ENCODE results near the gene ZBTB38.

Gene ZBTB38, protein sequence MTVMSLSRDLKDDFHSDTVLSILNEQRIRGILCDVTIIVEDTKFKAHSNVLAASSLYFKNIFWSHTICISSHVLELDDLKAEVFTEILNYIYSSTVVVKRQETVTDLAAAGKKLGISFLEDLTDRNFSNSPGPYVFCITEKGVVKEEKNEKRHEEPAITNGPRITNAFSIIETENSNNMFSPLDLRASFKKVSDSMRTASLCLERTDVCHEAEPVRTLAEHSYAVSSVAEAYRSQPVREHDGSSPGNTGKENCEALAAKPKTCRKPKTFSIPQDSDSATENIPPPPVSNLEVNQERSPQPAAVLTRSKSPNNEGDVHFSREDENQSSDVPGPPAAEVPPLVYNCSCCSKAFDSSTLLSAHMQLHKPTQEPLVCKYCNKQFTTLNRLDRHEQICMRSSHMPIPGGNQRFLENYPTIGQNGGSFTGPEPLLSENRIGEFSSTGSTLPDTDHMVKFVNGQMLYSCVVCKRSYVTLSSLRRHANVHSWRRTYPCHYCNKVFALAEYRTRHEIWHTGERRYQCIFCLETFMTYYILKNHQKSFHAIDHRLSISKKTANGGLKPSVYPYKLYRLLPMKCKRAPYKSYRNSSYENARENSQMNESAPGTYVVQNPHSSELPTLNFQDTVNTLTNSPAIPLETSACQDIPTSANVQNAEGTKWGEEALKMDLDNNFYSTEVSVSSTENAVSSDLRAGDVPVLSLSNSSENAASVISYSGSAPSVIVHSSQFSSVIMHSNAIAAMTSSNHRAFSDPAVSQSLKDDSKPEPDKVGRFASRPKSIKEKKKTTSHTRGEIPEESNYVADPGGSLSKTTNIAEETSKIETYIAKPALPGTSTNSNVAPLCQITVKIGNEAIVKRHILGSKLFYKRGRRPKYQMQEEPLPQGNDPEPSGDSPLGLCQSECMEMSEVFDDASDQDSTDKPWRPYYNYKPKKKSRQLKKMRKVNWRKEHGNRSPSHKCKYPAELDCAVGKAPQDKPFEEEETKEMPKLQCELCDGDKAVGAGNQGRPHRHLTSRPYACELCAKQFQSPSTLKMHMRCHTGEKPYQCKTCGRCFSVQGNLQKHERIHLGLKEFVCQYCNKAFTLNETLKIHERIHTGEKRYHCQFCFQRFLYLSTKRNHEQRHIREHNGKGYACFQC (N-terminal part only)

DNA sequence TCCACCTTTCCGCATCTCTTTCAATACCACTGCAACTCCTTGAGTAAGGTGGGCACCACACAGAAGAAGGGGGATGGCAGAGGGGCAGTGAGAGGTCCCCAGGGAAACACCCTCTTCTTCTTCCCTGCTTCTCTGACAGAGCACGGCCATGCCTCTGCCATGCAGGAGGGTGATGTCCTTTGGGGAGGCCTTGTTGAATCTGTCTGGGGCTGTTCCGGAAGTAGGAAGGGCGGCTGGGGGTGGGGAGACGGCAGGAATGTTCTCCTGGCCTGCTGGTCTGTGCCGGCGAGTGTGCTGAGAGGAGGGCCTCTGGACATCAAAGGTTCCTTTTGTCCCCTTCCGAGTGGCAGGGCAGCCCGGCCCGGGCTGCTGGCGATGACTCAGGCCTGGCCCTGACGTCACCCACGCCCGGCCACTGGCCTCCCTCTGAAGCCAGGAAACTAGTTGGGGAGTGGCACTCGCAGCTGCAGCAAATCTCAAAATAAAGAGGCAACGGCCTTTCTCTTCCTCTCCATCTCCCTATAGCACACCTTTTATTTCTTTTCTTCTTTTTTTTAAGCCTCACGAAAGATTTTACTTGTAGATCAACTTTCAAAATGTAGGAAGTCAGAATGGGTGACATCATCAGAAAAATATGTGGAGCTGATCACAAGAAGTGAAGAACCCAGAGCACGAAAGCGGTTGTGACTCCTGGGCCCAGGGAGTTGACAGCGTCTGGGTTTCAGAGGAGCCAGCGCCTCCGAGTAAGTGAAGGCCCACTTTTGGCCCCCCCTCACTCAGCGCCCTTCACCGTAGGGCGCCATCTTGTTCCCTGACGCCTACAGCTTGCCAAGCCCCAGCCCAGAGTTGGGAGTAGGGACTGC lies at the start of gene ZBTB38:
TSS of gene ZBTB38 (plus strand) at position 443 of the 863 bp plus-strand sequence. CDS start 73,885 bp downstream, outside the sequence.
- DNase-seq (ENCODE audit: low read depth in 2 of 2), result no peak

DNA sequence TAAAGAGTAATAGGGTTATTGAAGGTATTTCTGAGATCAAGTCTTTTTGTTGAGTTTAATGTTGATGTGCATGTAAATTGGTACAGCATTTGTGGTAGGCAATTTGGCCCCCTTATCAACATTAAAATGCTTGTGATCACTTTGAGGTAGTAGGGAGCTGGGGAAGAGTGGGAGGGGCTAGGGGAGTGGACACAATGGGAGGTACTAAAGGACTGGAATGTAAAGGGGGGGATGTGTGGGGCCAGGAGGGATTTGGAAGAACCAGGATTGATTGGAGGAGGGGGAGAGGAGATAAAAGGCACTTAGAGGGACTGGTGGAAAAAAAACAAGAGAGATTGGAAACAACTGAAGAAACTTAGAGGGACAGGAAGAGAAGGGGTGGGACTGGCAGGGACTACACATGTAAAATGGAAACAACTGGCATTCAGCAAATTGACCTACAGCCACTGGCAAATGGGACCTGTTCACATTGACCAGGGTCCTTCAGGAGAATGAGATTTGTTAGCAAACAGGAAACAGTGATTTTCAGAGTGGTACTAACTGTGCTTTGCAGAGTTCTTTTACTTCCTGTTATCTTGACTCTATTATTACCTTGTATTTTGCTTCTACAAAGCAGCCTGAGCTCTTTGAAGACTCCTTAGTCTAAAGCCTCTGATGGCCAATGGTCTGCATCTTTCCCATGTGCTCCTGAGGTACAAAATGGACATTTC lies 47.8 kb upstream of the ZBTB38 start:
- no peak for DNase-seq (ENCODE audit: low read depth in 2 of 2)

DNA sequence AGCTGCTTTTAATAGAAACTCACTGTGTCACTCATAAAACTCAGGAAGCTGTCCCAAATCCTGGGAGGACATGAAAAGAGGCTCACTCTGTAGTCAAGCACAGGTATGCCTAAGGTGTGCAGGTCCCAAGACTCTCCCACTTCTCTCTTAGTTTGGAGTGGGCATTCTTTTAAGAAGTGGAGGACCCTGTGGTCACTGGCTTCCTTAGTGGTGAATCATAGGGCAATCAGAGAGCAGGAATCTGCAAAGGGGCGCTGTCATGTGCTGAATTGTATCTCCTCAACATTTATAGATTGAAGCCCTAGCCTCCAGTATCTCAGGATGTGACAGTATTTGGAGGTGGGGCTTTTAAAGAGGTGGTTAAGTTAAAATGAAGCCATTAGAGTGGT lies 47.2 kb upstream of the ZBTB38 start:
- DNase-seq (ENCODE audit: low read depth in 2 of 2), result no peak

- no peak for DNase-seq (ENCODE audit: low read depth in 2 of 2)
Observed at GRCh38 chr3:141323936-141324704, 44.2 kb upstream of the ZBTB38 start.

DNA sequence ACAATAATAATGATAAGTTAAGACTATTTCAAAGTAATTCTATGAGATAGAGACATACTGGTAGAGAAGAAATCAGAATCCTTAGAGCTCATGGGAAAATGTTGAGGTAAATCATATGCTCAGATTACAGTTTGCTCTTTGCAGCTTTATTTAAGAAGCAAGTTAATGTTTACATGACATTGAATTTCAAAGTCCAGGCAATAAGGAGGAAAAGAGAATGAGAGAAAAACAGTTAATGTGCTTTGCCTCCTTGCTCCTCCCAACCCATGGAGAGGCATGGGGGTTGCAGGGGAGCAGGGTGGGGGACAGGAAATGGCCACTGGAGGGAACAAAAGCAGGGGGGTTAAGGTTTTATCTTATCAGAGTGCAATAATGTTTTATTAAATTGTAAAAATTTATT lies 42.2 kb upstream of the ZBTB38 start:
- no peak for DNase-seq (ENCODE audit: low read depth in 2 of 2)

DNA sequence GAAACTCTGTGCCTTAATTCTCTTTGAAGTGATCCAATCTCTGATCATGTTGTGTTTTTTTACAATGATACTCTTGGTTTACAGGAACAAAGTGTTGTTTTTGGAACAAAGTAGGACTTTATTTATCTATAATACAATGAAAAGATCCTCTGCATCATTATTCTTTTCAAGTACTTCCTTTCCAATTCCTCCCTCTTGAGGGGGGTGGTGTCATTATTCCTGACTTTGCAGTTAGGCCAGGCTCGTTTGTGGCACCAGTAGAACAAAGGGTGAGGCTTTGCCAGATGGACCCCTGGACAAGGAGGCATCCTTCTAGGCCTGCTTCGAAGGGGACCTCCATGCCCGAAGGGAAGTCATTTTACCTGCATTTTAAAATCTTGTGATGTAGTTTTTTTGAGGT lies 41.7 kb upstream of the ZBTB38 start:
- no peak for DNase-seq (ENCODE audit: low read depth in 2 of 2)

DNA sequence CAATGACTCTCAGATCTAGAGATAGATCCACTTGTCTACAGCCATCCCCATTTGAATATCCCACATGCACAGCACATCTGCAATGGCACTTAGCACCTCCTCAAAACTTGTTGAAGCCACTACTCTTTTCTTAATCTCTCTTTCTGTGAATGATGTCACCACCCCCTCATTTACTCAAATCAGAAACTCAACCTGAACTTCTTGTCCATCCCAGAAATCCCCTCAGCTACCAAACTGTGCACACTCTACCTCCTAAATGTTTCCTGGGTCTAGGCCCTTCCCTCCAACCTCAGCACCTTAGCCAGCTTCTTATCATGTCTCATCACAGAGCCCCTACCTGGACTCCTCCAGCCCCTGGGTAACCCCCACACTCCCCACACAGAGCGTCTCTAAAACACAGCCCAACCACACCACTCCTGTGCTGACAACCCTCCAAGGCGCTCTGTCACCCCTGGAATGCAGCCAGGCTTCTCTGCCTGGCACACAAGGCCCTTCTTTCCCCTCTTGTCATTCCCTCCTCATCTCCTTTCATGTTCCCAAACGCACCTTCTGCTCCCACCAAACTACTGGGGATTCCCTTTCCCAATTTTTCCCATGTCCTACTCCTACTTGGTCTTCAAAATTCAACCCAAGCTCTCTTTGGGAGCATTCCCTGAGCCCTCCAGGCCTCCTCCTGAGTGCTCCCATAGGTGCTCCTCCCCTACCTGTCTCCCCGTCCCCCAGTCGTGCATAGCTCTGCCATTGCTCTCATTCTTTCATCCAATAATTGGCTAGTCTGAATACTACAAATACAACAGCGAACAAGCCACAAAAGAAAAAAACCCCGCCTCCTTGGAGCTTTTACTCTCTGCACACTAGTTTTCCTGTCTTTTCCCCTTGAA lies 39.8 kb upstream of the ZBTB38 start:
- DNase-seq (ENCODE audit: low read depth in 2 of 2), result no peak

GRCh38 chr3:141330235-141330634 lies 38.1 kb upstream of the ZBTB38 start:
- no peak for DNase-seq (ENCODE audit: low read depth in 2 of 2)

DNA sequence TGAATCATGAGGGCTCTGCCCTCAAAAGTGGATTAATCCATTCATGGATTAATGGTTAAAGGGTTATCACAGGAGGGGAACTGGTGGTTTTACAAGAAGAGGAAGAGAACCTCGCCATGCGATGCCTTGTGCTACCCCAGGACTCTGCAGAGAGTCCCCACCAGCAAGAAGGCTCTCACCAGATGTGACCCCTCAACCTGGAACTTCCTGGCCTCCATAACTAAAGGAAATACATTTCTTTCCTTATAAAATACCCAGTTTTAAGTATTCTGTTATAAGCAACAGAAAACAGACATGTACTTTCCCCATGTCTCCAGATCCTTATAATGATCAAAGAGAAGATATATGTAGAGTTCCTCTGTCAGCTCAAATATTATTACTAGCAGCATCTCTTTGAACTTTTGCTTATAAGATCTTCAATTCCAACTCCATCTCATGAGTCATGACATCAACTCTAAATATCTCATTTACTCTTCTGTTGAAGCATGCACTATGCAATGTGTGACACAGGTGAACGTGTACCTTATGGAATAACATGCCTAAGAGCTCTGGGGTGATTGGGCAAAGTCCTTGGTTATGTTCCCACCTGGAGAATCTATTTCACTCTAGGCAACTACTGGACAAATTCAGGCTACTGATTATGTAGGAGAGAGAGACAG lies 37.5 kb upstream of the ZBTB38 start:
- no peak for DNase-seq (ENCODE audit: low read depth in 2 of 2)

- no peak for DNase-seq (ENCODE audit: low read depth in 2 of 2)
Observed at GRCh38 chr3:141331377-141332318, 36.7 kb upstream of the ZBTB38 start.

- DNase-seq (ENCODE audit: low read depth in 2 of 2), result no peak
Observed at GRCh38 chr3:141332416-141332815, 35.9 kb upstream of the ZBTB38 start.

DNA sequence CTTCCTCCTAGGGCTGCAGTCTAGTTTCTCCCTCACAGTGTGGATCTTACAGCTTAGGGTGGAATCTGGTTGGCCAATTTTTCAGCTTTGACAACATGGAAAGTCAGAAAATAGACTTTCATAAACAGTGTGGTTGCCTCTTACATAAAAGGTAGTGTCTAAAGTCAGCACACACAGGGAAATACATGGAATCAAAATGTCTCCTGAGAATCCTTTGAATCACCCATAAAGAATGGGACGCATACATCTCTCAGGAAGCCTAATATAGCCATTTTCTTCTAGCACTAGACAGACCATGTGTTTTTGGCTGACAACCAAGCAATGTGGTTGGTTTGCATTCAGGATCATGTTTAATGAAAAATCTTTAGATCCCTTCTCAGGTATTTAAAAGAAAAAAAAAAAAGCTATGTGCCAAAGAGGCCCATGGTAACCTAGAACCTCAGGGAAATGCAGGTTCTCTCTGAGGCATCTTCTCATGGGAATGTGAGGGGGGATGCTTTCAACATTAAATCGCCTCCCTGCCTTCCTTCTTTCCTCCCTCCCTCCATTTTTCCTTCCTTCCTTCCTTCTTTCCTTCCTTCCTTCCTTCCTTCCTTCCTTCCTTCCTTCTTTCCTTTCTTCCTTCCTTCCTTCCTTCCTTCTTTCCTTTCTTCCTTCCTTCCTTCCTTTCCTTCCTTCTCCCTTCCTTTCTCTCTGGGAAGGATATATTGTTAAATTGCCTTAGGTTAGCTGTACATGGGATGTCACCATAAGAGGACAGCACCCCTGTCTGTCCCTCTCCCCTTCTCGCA lies 34.3 kb upstream of the ZBTB38 start:
- no peak for DNase-seq (ENCODE audit: low read depth in 2 of 2)

- no peak for DNase-seq (ENCODE audit: low read depth in 2 of 2)
Observed at GRCh38 chr3:141334627-141335250, 33.6 kb upstream of the ZBTB38 start.

DNA sequence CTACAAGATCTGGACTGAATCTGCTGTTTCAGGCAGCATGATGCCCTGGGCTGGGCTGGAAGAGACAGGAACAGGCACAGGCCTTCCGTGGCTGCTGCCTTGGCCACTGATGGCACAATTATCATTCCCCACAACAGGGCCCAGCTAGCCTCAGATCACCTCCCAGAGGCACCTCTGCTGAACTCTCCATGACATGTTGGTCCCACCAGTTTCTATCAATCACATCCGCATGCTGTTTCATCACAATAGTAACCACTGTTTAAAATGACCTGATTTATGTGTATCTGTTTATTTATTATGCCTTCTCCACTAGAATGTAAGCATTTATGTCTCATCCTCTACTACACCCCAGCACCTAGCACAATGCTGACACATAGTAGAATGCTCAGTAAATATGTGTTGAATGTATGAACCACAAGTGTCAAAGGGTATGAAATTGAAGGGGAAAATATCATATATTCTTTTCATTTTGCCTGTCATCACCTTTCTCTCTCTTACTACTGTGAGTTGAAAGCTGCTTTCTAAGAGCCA lies 32.7 kb upstream of the ZBTB38 start:
- no peak for DNase-seq (ENCODE audit: low read depth in 2 of 2)

DNA sequence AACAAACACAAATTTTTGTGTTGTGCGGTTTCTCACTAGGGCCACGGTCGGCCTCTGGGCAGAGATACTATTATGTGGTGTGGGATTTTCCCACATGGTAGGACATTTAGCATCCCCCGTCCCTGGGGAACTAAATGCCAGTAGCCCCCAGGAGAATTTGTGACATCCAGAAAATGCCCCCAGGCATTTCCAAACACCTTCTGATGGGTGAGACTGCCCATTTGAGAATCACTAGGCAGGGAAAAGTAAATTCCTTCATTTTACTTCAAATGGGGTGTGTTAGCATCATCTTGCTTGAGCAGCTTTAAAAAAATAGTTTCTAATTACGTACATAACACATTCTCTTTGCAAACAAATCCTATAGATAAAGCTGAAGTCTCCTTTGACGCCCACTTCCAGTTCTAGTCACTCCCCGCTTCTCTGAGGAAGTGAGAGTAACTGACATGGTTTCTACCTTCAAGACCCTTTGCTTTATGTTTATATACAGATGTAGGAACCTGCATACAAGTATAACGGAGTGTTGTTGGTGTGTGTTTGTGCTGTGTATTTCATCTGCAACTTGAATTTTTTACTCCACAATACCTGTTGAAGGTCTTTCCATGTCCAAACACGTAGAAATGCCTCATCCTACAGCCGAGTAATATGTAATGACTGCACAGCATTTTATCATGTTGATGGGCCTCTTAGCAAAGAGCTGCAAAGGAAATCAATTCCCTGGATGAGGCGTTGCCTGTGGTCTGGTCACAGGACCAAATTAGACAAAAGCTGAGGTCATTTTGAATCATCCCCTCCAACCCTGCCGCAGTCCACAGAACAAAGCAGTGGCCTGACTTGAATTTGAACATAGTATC lies 31.4 kb upstream of the ZBTB38 start:
- DNase-seq (ENCODE audit: low read depth in 2 of 2), result no peak

All from activated CD4-positive, alpha-beta T cell treated with anti-CD3 and anti-CD28 coated beads for 24 hours (primary cell).